Uterus (tissue), 4 donors: ENCODE results near the gene CORIN. TPM values are rescaled to one million over a fixed set of nuclear protein-coding genes. Genes with fewer than 3 reads are reported as not detected.

Source experiments
- DNase-seq, 2 donors: peaks; one replicate each; pipeline ENCODE4 v3.0.0-alpha.2; 2019 to 2020
- H3K27ac ChIP-seq, 2 donors: fragments of 200-600 bp; sonication (generic); 1 replicate in 1 of 2; 2 replicates in 1 of 2; pipeline ENCODE4 v1.5.1; 2016 to 2018
- H3K27me3 ChIP-seq, 2 donors: fragments of 200-600 bp; sonication (generic); one replicate each; pipeline ENCODE4 v1.5.1; 2018 to 2019; ENCODE audit warnings: control low read depth in 1 of 2
- H3K36me3 ChIP-seq, 2 donors: fragments of 200-600 bp; sonication (generic); one replicate each; pipeline ENCODE4 v1.5.1; 2019; ENCODE audit warnings: control low read depth in 1 of 2
- H3K4me1 ChIP-seq, 2 donors: fragments of 200-600 bp; sonication (generic); one replicate each; pipeline ENCODE4 v1.5.1; 2018 to 2019; ENCODE audit warnings: control low read depth in 1 of 2
- H3K4me3 ChIP-seq, 2 donors: fragments of 200-600 bp; sonication (generic); 1 replicate in 1 of 2; 2 replicates in 1 of 2; pipeline ENCODE4 v1.5.1; 2018 to 2019; ENCODE audit warnings: mild to moderate bottlenecking in 1 of 2
- H3K9me3 ChIP-seq, 2 donors: fragments of 200-600 bp; sonication (generic); one replicate each; pipeline ENCODE4 v1.5.1; 2019; ENCODE audit warnings: control low read depth in 1 of 2
- POLR2A ChIP-seq, 2 donors: fragments of 450-650 bp; IDR thresholded peaks; one replicate each; pipeline ENCODE4 v1.6.1; 2016; ENCODE audit warnings: antibody characterized with exemption in 2 of 2, mild to moderate bottlenecking in 1 of 2, moderate library complexity in 1 of 2
- intact Hi-C: fragments of 100-400 bp; cut with DNase I; formaldehyde crosslinking; loops from one replicate; pipeline ENCODE4 v1.15.1; 2023; ENCODE audit warnings: low total_unique reads
- total RNA-seq, 4 donors: library from RNA; depleted of rRNA in 3 of 4; stranded (reverse); fragments of >200 nt in 3 of 4; gene quantifications; one replicate each; pipeline versions ENCODE4 v1.1.0 to v1.2.4, GENCODE V29; 2014 to 2023
- TF ChIP-seq, protein P1 (sequence below), 4 experiments: fragments of 200-600 bp in 2 of 4; fragments of 450-650 bp in 2 of 4; sonication (generic) in 2 of 4; IDR thresholded peaks; one replicate each; pipeline ENCODE4 v1.5.1; 2016 to 2019; ENCODE audit warnings: antibody characterized with exemption in 4 of 4, mild to moderate bottlenecking in 2 of 4, moderate library complexity in 1 of 4
- donor health status: DM: yes; HTN: yes; CAD: no.

CORIN gene
- total RNA-seq, 4 donors from 2014 or later, result 4.8 to 8.5 (median 6.4) TPM

DNA sequence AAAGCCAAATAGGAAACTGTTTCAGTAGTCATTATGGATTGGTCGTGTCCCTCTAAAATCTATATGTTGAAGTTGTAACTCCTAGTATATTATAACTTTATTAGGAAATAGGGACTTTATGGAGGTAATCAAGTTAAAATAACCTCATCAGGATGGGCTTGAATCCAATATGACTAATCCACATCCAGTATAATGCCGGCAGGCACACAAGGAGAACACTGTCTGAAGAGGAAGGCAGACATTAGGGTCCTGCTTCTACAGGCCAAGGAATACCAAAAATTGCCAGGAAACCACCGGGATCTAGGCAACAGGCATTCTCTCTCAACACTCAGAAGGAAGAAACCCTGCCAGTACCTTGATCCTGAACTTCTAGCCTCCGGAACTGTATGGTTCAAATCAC lies 222.5 kb downstream of the CORIN start:
- Histone ChIP-seq H3K36me3 (no peaks in the 10 kb centered on the region), H3K4me3 (no peak overlapping the region), H3K27ac (no peak overlapping the region), H3K27me3 (no peaks in the 10 kb centered on the region), H3K4me1 (no peaks in the 10 kb centered on the region), H3K9me3 (no peaks in the 10 kb centered on the region)
- no peak for DNase-seq
- TF ChIP-seq, protein P1, sequence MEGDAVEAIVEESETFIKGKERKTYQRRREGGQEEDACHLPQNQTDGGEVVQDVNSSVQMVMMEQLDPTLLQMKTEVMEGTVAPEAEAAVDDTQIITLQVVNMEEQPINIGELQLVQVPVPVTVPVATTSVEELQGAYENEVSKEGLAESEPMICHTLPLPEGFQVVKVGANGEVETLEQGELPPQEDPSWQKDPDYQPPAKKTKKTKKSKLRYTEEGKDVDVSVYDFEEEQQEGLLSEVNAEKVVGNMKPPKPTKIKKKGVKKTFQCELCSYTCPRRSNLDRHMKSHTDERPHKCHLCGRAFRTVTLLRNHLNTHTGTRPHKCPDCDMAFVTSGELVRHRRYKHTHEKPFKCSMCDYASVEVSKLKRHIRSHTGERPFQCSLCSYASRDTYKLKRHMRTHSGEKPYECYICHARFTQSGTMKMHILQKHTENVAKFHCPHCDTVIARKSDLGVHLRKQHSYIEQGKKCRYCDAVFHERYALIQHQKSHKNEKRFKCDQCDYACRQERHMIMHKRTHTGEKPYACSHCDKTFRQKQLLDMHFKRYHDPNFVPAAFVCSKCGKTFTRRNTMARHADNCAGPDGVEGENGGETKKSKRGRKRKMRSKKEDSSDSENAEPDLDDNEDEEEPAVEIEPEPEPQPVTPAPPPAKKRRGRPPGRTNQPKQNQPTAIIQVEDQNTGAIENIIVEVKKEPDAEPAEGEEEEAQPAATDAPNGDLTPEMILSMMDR (IDR thresholded peaks at IDR 0.05), result no peak
- no peak for TF ChIP-seq POLR2A (IDR thresholded peaks at IDR 0.05)
- intact Hi-C loops, result no loop called here

DNA sequence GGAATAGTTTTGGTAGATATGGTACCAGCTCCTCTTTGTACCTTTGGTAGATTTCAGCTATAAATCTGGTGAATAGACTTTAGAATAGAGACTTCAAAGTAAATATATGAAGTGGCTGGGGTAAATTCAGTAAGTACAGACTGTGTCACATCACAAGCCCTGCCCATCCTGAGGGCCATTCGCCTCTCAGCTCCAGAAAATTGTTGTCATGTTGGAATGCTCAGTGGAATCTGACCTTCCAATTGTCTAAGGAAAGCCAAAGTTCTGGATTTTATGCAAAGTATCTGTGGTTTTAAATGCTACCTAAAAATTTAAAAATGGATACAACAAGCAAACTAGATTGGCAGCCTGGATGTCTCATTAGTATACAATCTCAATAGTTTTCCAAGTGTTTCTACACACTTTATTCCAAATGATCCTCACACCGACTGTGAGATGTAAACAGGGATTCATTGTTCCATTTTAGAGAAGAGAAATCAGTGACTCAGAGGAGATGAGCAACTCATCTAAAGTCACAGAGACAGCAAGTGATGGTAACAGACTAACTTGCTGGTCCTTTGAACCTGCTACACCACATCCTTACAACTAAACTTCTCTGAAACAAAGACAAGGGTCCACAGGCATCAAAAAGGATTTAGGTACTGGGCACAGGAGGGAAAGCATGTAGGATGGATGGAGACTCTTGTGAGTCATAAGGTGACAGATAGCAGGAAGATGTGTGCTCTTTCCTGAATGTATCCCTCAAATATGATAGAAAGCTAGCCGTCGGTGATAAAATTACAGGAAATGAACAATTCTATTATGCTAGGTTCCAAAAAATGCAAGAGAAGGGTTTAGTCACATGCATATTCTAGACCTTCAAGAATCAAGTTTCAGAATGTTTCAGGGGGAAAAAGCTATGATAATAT lies 225.5 kb downstream of the CORIN start:
- no peak for DNase-seq
- H3K27me3 ChIP-seq, result no peaks in the 10 kb centered on the region
- H3K4me3 ChIP-seq, result no peak overlapping the region
- no peaks in the 10 kb centered on the region for H3K4me1 ChIP-seq
- no peaks in the 10 kb centered on the region for H3K9me3 ChIP-seq
- H3K36me3 ChIP-seq, result no peaks in the 10 kb centered on the region
- no peak for TF ChIP-seq POLR2A (IDR thresholded peaks at IDR 0.05)
- TF ChIP-seq, protein P1 (IDR thresholded peaks at IDR 0.05), result no peak
- H3K27ac ChIP-seq, result no peak overlapping the region
- intact Hi-C loops, result no loop called here

DNA sequence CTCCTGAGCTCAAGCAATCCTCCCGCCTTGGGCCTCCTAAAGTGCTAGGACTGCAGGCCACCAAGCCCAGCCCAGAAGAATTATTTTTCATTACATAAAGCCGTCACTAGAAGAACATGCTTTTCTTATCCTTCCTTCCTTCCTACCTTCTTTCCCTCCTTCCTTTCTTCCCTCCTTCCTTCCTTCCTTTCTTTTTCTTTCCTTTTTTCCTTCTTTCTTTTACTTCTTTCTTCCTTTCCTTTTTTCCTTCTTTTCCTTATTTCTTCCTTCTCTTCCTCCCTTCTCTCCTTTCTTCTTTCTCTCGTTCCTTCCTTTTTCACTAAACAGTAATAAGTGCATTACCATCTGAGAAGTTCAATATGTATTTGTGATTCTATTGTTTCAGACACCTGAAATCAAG lies 231.4 kb downstream of the CORIN start:
- TF ChIP-seq, protein P1 (IDR thresholded peaks at IDR 0.05), result no peak
- no peak for TF ChIP-seq POLR2A (IDR thresholded peaks at IDR 0.05)

DNA sequence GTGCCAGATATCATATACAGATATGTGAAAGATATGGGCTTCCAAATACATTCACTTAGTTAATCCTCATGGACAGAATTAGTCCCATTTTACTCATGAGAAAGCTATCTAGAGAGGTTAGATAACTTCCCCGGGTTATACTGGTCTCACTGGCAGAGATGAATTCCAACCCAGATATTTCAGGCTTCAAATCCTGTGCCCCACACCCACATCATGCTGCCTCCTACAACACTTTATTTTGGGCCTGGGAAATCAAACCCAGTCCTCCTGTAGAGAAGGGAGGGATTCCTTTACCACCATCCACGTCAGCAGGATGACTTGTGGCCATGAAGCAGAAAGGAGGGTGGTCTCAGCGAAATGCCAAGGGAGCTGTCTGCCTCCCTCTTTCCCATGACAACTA lies 239.0 kb downstream of the CORIN start:
- intact Hi-C loops, result no loop called here

More for the DNA sequence above, 231.4 kb downstream of the CORIN start:
- Histone ChIP-seq H3K36me3 (no peaks in the 10 kb centered on the region), H3K9me3 (no peaks in the 10 kb centered on the region), H3K27me3 (no peaks in the 10 kb centered on the region), H3K4me3 (no peak overlapping the region), H3K4me1 (no peaks in the 10 kb centered on the region), H3K27ac (no peak overlapping the region)
- no peak for DNase-seq
- intact Hi-C loops, result no loop called here

DNA sequence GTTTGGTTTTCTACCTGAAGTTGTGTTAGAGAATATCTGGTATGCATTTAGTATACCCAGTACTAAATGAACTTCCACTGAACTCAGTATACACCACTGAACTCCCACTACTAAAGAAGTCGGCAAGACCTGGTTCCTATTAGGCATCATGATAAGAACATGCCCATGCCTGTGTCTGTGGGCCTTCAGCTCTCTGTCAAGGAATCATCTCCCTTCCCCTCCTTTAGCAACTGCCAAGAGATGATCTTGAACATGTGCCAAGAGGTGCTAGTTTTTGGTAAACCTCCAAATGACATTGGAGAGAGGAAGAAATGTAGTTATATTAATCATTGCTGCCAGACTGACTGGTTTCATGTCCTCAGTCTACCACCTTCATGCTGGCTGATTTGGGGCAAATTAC lies 239.5 kb downstream of the CORIN start:
- Histone ChIP-seq H3K36me3 (no peaks in the 10 kb centered on the region), H3K4me1 (no peaks in the 10 kb centered on the region), H3K9me3 (no peaks in the 10 kb centered on the region), H3K27me3 (no peaks in the 10 kb centered on the region), H3K27ac (no peak overlapping the region), H3K4me3 (no peak overlapping the region)
- intact Hi-C loops, result no loop called here
- no peak for TF ChIP-seq POLR2A (IDR thresholded peaks at IDR 0.05)
- TF ChIP-seq, protein P1 (IDR thresholded peaks at IDR 0.05), result no peak
- no peak for DNase-seq

More for the DNA sequence above, 239.0 kb downstream of the CORIN start:
- H3K27me3 ChIP-seq, result no peaks in the 10 kb centered on the region
- H3K4me3 ChIP-seq, result no peak overlapping the region
- H3K4me1 ChIP-seq, result no peaks in the 10 kb centered on the region
- DNase-seq, result no peak
- H3K27ac ChIP-seq, result no peak overlapping the region
- H3K36me3 ChIP-seq, result no peaks in the 10 kb centered on the region
- no peaks in the 10 kb centered on the region for H3K9me3 ChIP-seq
- TF ChIP-seq POLR2A (IDR thresholded peaks at IDR 0.05), result no peak
- TF ChIP-seq, protein P1 (IDR thresholded peaks at IDR 0.05), result no peak
